Dermis microvascular lymphatic vessel endothelial cell (primary cell): ENCODE results near the gene RPLP1. TPM values are rescaled to one million over a fixed set of nuclear protein-coding genes. Genes with fewer than 3 reads are reported as not detected.

ENCODE experiments used
- DNase-seq, 2 donors: peaks; one replicate each; pipeline versions ENCODE4 v3.0.0 to v3.0.0-alpha.2; 2010; ENCODE audit warnings: low read depth in 2 of 2
- total RNA-seq: library from RNA; depleted of rRNA; stranded (reverse); fragments of >200 nt; gene quantifications from 2 replicates; pipeline ENCODE4 v1.2.1, GENCODE V29; 2014

RPLP1 gene
- total RNA-seq, 1 donor from 2014 or later: 53.8 TPM

DNA sequence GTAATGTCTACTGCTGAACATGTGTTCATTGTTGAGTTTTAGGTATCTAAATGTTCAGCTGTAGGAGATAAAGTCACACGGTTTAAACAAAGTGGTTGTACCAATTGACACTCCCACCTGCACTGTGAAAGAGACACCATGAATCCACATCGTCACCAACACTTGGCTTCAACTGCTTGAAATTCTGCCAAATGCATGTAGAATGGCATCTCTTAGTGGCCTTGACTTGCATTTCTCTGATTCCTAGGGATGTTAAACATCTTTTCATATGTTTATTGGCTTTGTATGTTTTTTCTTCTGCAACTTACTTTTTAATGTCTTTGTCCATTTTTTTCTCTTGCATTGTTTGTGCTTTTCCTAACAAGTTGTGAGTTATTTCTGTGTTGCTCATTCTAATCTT lies 43.4 kb downstream of the RPLP1 start:
- no peak for DNase-seq

DNA sequence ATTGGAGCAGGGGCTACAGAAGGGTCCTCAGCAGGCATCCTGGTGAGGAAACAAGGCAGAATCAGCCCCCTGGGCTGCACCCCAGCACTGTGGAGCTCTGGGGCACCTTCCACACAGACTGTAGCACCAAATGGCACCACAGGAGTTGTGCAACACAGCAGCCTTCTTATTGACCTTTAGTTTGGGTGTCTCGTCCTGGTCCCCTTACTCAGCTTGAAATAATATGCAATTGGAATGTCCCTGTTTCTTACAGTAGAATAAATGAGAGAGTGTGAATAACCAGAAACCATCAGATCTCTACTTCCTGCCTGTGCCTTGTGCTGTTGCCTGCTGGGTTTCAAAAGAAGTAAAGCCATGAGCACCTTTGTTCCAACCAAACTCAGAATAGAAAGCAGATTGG lies 44.5 kb downstream of the RPLP1 start:
- DNase-seq: no peak

DNA sequence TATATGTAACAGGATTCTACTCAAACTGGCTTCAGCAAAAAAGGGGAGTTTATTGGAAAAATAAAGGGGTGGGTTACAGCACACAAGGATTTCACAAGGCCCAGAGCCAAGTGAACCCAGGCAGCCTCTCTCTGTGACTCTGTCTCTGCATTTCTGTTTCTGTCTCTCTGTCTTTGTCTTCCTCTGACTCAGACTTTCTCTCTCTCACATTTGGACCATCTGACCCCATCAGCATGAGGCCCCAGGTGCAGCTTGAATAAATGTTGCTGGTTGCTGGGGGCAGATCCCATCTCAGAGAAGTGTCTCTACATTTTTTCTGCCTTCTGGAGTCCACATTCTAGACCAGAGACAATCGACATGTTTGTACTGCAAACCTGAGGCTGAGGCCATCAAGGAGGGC lies 45.0 kb downstream of the RPLP1 start:
- DNase-seq: no peak

DNA sequence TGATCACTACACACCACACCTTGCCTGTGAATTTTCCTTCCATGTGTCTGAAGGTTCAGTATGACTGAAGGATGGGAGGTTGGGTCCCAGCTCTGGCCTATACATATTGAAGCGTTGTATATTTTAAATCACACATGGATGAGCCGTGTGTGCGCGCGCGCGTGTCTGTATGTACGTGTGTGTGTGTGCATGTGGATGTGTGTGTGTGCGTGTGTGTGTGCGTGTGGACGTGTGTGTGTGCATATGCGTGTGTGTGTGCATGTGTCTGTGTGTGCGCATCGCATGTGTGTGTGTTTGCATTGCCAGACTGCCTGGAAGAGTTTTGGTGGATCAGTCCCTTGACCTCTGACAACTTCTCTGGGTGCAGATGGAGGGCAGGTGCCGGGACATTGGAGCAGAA lies 45.7 kb downstream of the RPLP1 start:
- no peak for DNase-seq

DNA sequence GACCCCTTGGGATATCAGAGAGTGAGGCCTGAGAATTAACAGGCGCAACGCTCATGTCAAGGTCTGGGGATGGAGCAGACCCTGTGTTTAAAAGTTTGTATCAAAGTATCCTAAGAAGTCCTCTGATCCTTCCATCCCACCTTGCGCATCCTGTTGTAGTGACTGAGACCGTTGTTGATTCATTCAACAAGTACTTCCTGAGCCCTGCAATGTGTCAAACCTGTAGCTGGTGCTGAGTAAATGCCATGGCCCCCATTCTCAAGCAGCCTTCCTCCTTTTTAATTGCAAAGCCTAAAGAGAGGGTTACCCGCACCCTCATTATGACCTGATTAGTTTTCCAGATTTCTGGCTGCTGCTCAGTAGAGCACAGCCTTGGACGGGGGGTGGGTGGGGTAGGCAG lies 46.4 kb downstream of the RPLP1 start:
- no peak for DNase-seq

DNA sequence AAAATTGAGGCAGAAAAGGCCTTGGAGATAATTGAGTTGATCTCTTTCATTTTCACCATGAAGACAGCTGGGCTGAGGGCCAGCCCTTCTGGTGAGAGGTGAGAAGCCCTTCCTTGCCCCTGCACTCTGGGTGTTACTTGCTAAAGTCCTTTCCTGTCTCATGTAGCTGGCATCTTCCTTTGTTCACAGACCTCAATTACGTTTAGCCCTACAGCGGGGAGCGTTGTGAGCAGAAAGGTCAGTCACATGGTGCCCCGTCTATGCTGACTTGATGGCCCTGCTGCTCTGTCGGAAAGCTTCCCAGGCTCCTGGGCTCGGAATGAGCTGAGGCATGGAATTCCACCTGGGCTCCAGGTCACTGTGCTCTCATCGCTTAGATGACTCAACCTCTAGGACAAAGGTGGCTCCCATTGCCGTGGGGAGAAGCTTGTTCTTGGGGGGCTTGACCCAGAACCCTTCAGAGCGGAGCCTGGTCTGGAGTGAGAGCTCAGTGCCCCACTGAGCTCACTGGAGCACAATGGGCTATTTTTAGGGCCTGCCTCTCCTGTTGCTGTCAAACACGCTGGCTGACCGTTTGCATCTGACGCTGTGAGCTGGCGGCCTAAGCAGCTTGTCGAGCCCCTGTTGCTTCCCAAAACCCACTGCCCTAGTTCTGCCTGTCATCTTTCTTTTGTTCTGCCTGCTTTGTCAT lies 47.0 kb downstream of the RPLP1 start:
- DNase-seq: no peak

DNA sequence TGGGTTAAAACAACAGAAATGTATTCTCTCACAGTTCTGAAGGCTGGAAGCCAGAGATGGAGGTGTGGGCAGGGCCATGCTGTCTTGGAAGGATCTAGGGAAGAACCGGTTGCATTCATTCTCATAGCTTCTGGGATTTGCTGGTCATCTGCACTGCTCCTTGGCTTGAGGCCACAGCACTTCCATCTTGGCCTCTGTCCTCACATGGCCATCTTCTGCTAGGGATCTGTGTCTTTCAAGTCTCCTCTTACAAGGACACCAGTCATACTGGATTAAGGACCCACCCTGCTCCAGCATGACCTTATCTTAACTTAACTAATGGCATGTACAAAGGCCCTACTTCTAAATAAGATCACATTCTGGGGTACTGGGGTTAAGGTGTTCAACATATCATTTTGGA lies 47.7 kb downstream of the RPLP1 start:
- no peak for DNase-seq

DNA sequence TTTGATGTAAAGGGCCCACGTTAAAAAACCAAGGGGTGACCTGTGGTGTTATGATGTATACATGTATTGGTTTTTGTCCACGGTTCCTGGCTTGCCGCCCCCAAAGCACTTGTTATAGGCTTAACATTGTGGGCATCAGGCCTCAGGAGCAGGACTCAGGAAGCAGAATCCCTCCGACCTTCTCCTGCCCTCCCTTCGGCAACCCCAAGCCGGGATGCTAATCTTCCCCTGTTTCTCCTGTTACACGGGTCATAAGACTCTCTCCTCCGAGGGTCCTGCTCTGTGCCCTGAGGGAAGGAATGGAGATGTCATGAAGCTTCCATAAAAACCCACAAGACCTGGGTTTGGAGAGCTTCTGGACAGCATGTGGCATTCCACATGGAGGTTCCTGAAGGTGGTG lies 48.8 kb downstream of the RPLP1 start:
- no peak for DNase-seq

DNA sequence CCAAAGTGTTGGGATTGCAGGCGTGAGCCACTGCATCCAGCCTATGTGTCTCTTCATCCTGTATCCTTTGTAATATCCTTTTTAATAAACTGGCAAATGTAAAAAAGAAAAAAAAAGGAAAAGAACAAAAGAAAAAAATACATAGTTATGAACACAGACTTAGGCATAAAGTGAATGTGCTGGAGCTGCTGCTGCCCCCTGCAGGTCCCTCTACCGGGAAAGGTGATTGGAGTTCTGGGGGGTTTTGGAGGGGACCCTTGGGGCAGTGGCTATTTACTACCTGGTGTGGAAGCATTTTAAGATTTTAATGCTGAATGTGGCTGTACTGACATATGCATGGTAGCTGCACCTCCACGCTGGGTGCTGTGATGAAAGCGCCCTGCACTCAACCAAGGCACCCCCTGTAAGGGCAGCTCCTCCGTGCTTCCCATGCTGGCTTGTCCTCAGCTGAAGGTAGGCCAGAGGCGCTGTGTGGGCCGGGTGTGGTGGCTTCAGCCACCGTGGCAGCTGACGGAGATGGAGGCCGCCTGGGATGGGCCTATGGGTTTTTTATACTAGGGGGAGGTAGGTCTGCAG lies 49.9 kb downstream of the RPLP1 start:
- no peak for DNase-seq

DNA sequence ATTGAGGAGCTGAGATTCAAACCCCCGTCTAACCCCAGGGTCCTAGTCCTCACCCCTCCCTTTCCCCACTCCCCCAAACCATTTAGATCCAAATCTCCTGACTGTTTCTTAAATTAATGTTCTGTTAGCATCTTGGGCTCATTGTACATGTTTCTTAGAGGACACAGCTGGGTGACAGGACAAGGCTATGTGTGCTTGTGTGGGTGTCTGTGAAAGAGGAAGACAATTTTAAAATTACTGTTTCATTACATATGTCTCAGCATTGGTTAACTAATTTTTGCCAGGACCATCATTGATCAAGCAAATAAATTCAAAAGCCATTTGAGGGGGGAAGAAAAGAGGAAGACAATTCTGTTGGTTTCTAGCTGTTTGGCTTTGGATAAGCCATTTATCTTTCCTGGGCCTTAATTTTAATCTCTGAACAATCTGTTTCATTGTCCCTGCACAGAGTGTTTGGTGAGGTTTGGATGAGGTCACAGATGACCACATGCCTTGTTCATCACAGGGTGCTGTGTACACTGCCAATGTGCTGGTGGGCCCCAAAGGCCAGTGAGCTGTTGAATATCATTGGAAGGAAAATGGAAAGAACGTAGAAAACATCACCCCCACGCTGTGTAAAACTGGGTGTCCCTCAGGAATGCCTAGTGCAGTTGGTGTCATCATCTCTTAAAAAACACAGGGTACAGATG lies 51.9 kb downstream of the RPLP1 start:
- no peak for DNase-seq

Other genes with a start within 250 kb of the RPLP1 start
- gene PAQR5, start 153.9 kb upstream of the RPLP1 start, total RNA-seq: not detected in 2 replicates
- 9.1 and 20.4 TPM in 2 replicates for gene KIF23, start 38.5 kb upstream of the RPLP1 start, total RNA-seq